Endothelial cell of umbilical vein (primary cell): ENCODE measurements around the gene NDP. TPM values are rescaled to one million over a fixed set of nuclear protein-coding genes. Genes with fewer than 3 reads are reported as not detected.

ENCODE experiments used
- BruUV-seq: library from RNA; stranded (reverse); fragments of 400-500 nt; replicated peaks from 2 replicates; lab custom pipeline; 2021; lab: Mats Ljungman, UMichigan
- CTCF ChIA-PET: fragments of 300-600, 350-600 bp; sonication (Branson Sonifier 250); formaldehyde crosslinking; loops from one replicate; lab custom pipeline; 2021; ENCODE audit warnings: antibody characterized with exemption, inconsistent platforms; lab: Charles Lee
- POLR2A ChIA-PET: fragments of 300-600, 350-600 bp; sonication (Branson Sonifier 250); formaldehyde crosslinking; loops from one replicate; lab custom pipeline; 2021; ENCODE audit warnings: antibody characterized with exemption, inconsistent platforms; lab: Charles Lee
- DNase-seq: peaks from one replicate; pipeline ENCODE4 v3.0.0-alpha.2; 2011; ENCODE audit warnings: low read depth, low spot score
- FAIRE-seq: peaks from 2 replicates; lab custom pipeline; 2011; peaks lifted over from hg19 to GRCh38; lab: Jason Lieb, UNC
- H2AFZ ChIP-seq: 2 replicates; pipeline ENCODE4 v1.6.0; 2012; ENCODE audit warnings: low read depth, low read length, control low read depth, inconsistent platforms
- H3K27ac ChIP-seq: 2 replicates; pipeline ENCODE4 v1.5.1; 2011; ENCODE audit warnings: low read depth, mild to moderate bottlenecking, control low read depth, low read length, moderate library complexity; ENCODE audit not compliant: insufficient read depth
- H3K27me3 ChIP-seq, 2 experiments: 2 replicates each; pipeline versions ENCODE4 v1.6.0 to v1.6.1; 2011; ENCODE audit warnings: low read length in 2 of 2, mixed read lengths in 1 of 2; ENCODE audit not compliant: control insufficient read depth in 2 of 2, insufficient read depth in 2 of 2
- H3K36me3 ChIP-seq, 2 experiments: 2 replicates in 1 of 2; 3 replicates in 1 of 2; pipeline ENCODE4 v1.5.1; 2011; ENCODE audit warnings: low read length in 2 of 2, mild to moderate bottlenecking in 1 of 2, moderate library complexity in 1 of 2; ENCODE audit not compliant: control insufficient read depth in 2 of 2, insufficient read depth in 2 of 2; ENCODE audit errors: extremely low read depth in 1 of 2
- H3K4me1 ChIP-seq: 3 replicates; pipeline ENCODE4 v1.5.1; 2011; ENCODE audit warnings: mild to moderate bottlenecking, low read length; ENCODE audit not compliant: control insufficient read depth, insufficient read depth; ENCODE audit errors: extremely low read depth
- H3K4me2 ChIP-seq: 2 replicates; pipeline ENCODE4 v1.6.1; 2011; ENCODE audit warnings: low read length, control low read depth, mixed read lengths; ENCODE audit not compliant: insufficient read depth
- H3K4me3 ChIP-seq, 3 experiments: fragments of 200-600 bp in 1 of 3; sonication (generic), shearing (Covaris generic) in 1 of 3; replicated peaks in 1 of 3; 2 replicates each; pipeline ENCODE4 v1.5.1; 2011 to 2016; ENCODE audit warnings: control low read depth in 3 of 3, low read length in 3 of 3, mild to moderate bottlenecking in 2 of 3, inconsistent platforms in 1 of 3, low read depth in 1 of 3, moderate library complexity in 1 of 3; ENCODE audit not compliant: insufficient read depth in 1 of 3
- H3K79me2 ChIP-seq: 2 replicates; pipeline ENCODE4 v1.6.0; 2012; ENCODE audit warnings: low read length, inconsistent platforms; ENCODE audit not compliant: control insufficient read depth, insufficient read depth
- H3K9ac ChIP-seq: replicated peaks from 2 replicates; pipeline ENCODE3; 2011; ENCODE audit warnings: low read length, control low read depth; ENCODE audit not compliant: insufficient read depth; ENCODE audit errors: extremely low read depth
- H3K9me1 ChIP-seq: replicated peaks from 3 replicates; pipeline ENCODE4 v1.6.0; 2011; ENCODE audit warnings: mild to moderate bottlenecking, low read length; ENCODE audit not compliant: control insufficient read depth, insufficient read depth; ENCODE audit errors: extremely low read depth
- H3K9me3 ChIP-seq: replicated peaks from 2 replicates; pipeline ENCODE4 v1.5.1; 2012; ENCODE audit warnings: low read length, inconsistent platforms; ENCODE audit not compliant: control insufficient read depth, insufficient read depth
- H4K20me1 ChIP-seq: replicated peaks from 2 replicates; pipeline ENCODE3; 2011; ENCODE audit warnings: mild to moderate bottlenecking, low read length; ENCODE audit not compliant: control insufficient read depth, insufficient read depth; ENCODE audit errors: extremely low read depth
- CTCF ChIP-seq, 2 donors: IDR thresholded peaks; 1 replicate in 1 of 2; 2 replicates in 1 of 2; pipeline ENCODE4 v1.5.1; 2011; ENCODE audit warnings: low read length in 2 of 2, mild to moderate bottlenecking in 2 of 2, moderate library complexity in 2 of 2, control low read depth in 1 of 2, inconsistent platforms in 1 of 2, low read depth in 1 of 2; ENCODE audit not compliant: insufficient read depth in 1 of 2; ENCODE audit errors: extremely low read depth in 1 of 2
- EZH2 ChIP-seq: IDR thresholded peaks from 2 replicates; pipeline ENCODE4 v1.6.1; 2012; ENCODE audit warnings: borderline replicate concordance, low read depth, mild to moderate bottlenecking, moderate library complexity, low read length, inconsistent platforms; ENCODE audit not compliant: severe bottlenecking
- FOS ChIP-seq: IDR thresholded peaks from 2 replicates; pipeline ENCODE4 v1.6.1; 2011; ENCODE audit warnings: mild to moderate bottlenecking, low read length, moderate library complexity, borderline replicate concordance; ENCODE audit not compliant: insufficient read depth
- GATA2 ChIP-seq: IDR thresholded peaks from 2 replicates; pipeline ENCODE4 v1.7.0; 2011; ENCODE audit warnings: low read depth, mild to moderate bottlenecking, moderate library complexity, mixed read lengths, low read length; ENCODE audit not compliant: insufficient read length, insufficient read depth
- JUN ChIP-seq: IDR thresholded peaks from 2 replicates; pipeline ENCODE4 v1.6.1; 2011; ENCODE audit warnings: borderline replicate concordance, low read depth; ENCODE audit not compliant: insufficient read length, insufficient read depth
- MAX ChIP-seq: IDR thresholded peaks from 2 replicates; pipeline ENCODE4 v1.6.1; 2011; ENCODE audit not compliant: insufficient read depth, insufficient read length
- MYC ChIP-seq: IDR thresholded peaks from one replicate; pipeline ENCODE4 v1.6.1; 2011; ENCODE audit warnings: mild to moderate bottlenecking, low read depth, low read length
- POLR2A ChIP-seq: IDR thresholded peaks from 2 replicates; pipeline ENCODE4 v1.6.1; 2012; ENCODE audit warnings: low read depth, mild to moderate bottlenecking, control low read depth, low read length
- POLR2AphosphoS5 ChIP-seq: IDR thresholded peaks from 2 replicates; pipeline ENCODE4 v1.6.1; 2012; ENCODE audit warnings: low read depth, mild to moderate bottlenecking, control low read depth, low read length, moderate library complexity; ENCODE audit not compliant: insufficient read depth
- dilution Hi-C: fragments of 300-500 bp; cut with MboI; formaldehyde crosslinking; loops from one replicate; pipeline ENCODE4 v1.15.0; 2019; ENCODE audit warnings: low sequenced_read_pairs; ENCODE audit not compliant: extremely low pct_ligation_motif_present
- intact Hi-C: fragments of 100-400 bp; cut with micrococcal nuclease; formaldehyde crosslinking; loops from one replicate; pipeline ENCODE4 v1.10.0; 2022
- polyA plus RNA-seq, 4 experiments: library from polyadenylated mRNA; depleted of rRNA in 3 of 4; stranded (reverse) in 3 of 4; unstranded in 1 of 4; fragments of >200 nt; gene quantifications; 2 replicates each; pipeline versions ENCODE4 v1.2.1 to v1.2.3, GENCODE V29; 2011 to 2012; ENCODE audit warnings: missing spikeins in 1 of 4
- total RNA-seq: library from RNA; stranded (reverse); gene quantifications from 2 replicates; pipeline ENCODE4 v1.2.3, GENCODE V29; 2021

Gene NDP
- total and polyA plus RNA-seq, 2 donors (not counting 3 experiments of a cell fraction or from before 2014, with no cell fraction given), result 0.58 to 0.60 TPM

- dilution Hi-C loops (no loop called here), intact Hi-C loops (no loop called here)
- DNase-seq (no peak), FAIRE-seq (no peak)
- H3K36me3 ChIP-seq, result no peaks in the 10 kb centered on the region
- CTCF ChIA-PET, result no interaction called here
- no TSS peak for BruUV-seq
- H3K79me2 ChIP-seq, result no peaks in the 10 kb centered on the region
- no peaks in the 10 kb centered on the region for H3K9me1 ChIP-seq
- no peak overlapping the region for H3K4me2 ChIP-seq
- H3K4me1 ChIP-seq, result peaks cover 8% of the 10 kb centered on the region
- no peaks in the 10 kb centered on the region for H3K9me3 ChIP-seq
- POLR2A ChIA-PET, result no interaction called here
- no peaks in the 10 kb centered on the region for H3K27me3 ChIP-seq
- H3K9ac ChIP-seq, result no peak overlapping the region
- TF ChIP-seq CTCF (IDR thresholded peaks at IDR 0.05; ENCODE audit: extremely low read depth in 1 of 2, insufficient read depth in 1 of 2, low read depth in 1 of 2, low read length in 2 of 2) (no peak), FOS (no peak), MAX (no peak), GATA2 (no peak), MYC (no peak), POLR2AphosphoS5 (no peak), POLR2A (no peak), EZH2 (no peak), JUN (no peak)
- no peak overlapping the region for H2AFZ ChIP-seq
- no peak overlapping the region for H3K27ac ChIP-seq
- H4K20me1 ChIP-seq, result no peaks in the 10 kb centered on the region
- H3K4me3 ChIP-seq, result no peak overlapping the region
Measured at GRCh38 chrX:43968359-43968781, 4.8 kb downstream of the NDP start.
